Fibroblast of mammary gland (primary cell): ENCODE data around the gene LRRC8D.

Experiments
- DNase-seq: peaks from one replicate; pipeline ENCODE4 v3.0.0-alpha.2; 2010; ENCODE audit warnings: low read depth
- H3K4me3 ChIP-seq: 2 replicates; pipeline ENCODE4 v1.5.1; 2011; ENCODE audit warnings: low read depth, mild to moderate bottlenecking, low read length, moderate library complexity; ENCODE audit not compliant: control insufficient read depth
- TF ChIP-seq, protein P1 (sequence below): conservative IDR thresholded peaks from 2 replicates; pipeline ENCODE4 v1.5.1; 2011; ENCODE audit warnings: low read depth, low read length, inconsistent platforms; ENCODE audit not compliant: control insufficient read depth, insufficient read depth

LRRC8D gene

DNA sequence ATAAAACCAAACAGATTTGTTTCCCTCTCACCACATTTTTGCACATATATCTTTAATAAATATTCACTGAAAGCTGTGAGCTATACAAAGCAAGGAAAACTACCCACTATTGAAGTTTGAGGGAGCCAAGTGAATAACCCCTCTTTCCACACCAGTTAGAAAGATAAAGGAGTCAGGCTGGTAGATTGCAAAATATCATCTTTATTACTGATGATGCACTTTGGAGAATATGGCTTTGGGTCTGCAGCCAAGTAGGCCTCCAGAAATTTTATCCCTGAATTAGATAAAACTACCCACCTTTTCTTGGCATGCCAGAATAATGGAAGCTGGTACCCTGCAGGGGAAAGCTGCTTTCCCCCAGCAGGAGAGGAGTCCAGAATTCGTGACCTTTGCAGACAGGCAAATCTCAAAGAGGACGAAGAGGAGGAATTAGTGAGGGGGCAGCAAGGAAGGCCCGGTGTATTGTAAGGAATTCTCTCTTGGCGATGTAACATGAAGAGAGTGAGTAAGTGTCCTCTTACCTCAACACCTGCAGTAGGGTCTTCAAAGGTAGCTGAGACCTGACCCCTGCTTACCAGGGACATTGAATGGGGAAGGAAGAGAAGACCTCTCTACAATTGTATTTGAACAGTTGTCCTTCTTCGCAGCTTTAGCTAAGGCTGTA is 84.7 kb downstream of the LRRC8D start:
- DNase-seq, result peak; percentile 41
- TF ChIP-seq, protein P1, sequence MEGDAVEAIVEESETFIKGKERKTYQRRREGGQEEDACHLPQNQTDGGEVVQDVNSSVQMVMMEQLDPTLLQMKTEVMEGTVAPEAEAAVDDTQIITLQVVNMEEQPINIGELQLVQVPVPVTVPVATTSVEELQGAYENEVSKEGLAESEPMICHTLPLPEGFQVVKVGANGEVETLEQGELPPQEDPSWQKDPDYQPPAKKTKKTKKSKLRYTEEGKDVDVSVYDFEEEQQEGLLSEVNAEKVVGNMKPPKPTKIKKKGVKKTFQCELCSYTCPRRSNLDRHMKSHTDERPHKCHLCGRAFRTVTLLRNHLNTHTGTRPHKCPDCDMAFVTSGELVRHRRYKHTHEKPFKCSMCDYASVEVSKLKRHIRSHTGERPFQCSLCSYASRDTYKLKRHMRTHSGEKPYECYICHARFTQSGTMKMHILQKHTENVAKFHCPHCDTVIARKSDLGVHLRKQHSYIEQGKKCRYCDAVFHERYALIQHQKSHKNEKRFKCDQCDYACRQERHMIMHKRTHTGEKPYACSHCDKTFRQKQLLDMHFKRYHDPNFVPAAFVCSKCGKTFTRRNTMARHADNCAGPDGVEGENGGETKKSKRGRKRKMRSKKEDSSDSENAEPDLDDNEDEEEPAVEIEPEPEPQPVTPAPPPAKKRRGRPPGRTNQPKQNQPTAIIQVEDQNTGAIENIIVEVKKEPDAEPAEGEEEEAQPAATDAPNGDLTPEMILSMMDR, result no peak
- no peak overlapping the region for H3K4me3 ChIP-seq

DNA sequence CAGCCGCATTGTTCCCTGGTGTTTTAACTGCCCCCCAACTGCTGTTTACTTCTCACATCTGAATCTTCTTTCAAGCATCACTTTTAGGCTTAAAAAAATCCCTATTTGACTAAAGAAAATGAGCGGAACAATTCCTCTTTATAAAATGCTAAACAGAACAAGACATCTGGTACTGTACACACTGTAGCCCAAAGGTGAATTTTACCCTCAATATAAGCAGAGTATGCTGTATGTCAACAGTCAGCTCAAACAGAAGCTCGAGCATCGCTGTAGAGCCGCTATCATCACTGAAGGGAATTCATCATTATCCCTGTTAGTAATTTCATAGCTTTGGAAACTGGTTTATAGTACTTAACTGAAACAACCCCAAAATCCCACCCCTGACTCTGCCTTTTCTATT is 85.3 kb downstream of the LRRC8D start:
- TF ChIP-seq, protein P1, result no peak
- no peak overlapping the region for H3K4me3 ChIP-seq
- DNase-seq, result no peak

DNA sequence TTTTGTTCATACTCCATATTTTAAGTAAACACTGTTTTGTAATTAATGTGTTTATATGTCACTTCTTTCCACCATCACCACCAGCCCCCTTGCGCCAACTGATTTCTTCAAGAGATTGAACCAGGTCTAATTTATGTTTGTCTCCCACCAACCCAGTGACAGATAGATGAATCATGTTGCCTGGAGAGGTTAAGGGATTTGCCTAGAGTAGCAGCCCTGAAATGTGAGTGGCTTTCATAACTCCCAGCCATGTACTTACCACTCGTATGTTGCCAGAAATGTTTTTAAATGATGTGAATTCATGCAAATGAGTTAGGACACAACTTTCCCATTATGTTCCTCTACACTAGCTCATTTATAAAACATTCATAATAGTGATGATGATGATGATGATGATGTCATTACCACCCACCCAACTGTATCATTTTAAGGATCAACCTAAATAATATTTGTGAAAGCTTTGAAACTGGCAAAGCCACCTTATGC is 86.9 kb downstream of the LRRC8D start:
- DNase-seq, result peak; percentile 82
- TF ChIP-seq, protein P1, result no peak
- no peak overlapping the region for H3K4me3 ChIP-seq

DNA sequence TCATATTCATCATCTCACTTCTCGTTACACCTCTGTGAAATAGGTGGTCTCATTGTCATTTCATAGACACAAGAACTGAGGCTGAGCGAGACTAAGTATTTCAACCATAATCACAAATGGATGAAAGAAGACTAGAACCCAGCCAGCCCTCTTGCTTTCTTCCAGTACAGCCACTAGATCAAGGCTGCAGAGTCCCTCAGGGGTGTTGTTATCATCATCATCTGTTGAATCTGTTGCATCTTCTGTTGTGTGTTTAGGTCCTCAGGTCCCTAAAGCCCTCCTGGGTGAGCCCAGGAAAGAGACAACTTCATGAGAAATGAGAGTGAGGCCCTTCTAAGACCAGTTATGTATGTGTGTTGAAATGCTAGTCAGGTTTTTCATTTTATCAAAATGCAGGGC is 87.4 kb downstream of the LRRC8D start:
- TF ChIP-seq, protein P1, result no peak
- no peak overlapping the region for H3K4me3 ChIP-seq
- no peak for DNase-seq

DNA sequence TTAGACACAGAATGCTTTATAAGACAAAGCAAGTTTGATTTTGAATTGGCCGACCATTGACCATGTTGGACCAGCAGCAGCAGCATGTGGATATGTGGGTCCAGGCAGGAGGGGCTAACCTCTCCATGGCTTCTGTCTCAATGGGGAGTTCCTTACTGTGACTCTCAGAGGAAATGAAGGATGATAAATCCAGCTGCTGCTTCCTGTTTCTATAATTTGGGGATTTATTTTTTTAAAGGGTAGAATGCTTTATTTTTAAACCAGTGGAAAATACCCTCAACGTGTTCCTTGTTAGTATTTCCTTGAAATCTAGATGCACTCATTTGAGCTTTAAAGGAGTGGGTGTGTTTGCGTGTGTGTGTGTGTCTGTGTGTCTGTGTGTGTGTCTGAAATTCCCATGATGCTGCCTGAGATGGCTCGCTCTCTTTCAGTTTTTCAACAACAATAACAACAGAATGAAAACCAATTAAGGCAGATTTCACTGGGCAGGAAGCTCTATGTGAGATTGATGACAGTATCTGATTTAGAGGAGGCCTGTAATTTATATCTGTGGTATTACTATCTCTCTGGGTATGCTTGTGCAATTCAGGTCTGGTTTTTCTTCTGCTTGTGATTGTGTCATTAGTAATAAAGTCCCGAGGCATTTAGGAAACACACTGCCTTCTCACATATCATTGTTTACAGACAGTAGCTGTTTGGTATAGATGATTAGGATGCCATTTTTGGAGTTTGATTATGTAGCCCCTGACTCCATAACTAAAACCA is 88.0 kb downstream of the LRRC8D start:
- no peak overlapping the region for H3K4me3 ChIP-seq
- TF ChIP-seq, protein P1, result no peak
- DNase-seq, result peak; percentile 79

DNA sequence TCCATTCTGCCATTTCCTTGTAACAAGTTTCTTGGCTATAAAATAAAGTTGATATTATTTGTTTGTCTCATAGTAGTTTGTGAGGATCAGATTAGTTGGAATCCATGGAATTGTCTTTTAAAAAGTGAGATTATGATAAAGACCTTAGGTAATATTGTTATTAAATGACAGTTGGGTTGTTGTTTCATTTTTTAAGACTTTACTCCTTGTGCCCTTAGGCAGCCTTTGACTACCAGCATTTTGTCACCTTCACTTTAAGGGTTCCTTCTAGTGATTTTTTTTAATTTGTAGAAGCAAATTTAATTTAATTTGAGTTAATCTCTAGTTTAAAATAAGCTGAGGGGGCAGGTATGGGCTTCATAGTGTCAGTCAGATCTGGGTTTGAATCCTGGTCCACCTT is 89.4 kb downstream of the LRRC8D start:
- no peak overlapping the region for H3K4me3 ChIP-seq
- TF ChIP-seq, protein P1, result no peak
- no peak for DNase-seq
